GM21529 (cell line): ENCODE measurements around the gene GALNT3.

Experiments
- ATAC-seq: cut with Tn5 transposase; IDR thresholded peaks from one replicate; pipeline ENCODE4 v1.9.1; 2021; ENCODE audit not compliant: unreplicated experiment

GALNT3 gene

GRCh38 chr2:165796819-165797530 lies 2.9 kb upstream of the GALNT3 start:
- ATAC-seq = no peak

- no peak for ATAC-seq
Measured at GRCh38 chr2:165796129-165796528, 2.1 kb upstream of the GALNT3 start.

GRCh38 chr2:165795011-165795410 lies 964 bp upstream of the GALNT3 start:
- ATAC-seq = peak; percentile 30

- ATAC-seq = peak; percentile 94
Measured at GRCh38 chr2:165794536-165794928, 485 bp upstream of the GALNT3 start.

GRCh38 chr2:165793161-165793778 lies 777 bp downstream of the GALNT3 start:
- ATAC-seq = no peak

GRCh38 chr2:165792104-165792454 lies 2.0 kb downstream of the GALNT3 start:
- no peak for ATAC-seq

- no peak for ATAC-seq
Measured at GRCh38 chr2:165791421-165792103, 2.5 kb downstream of the GALNT3 start.

GRCh38 chr2:165790466-165790865 lies 3.6 kb downstream of the GALNT3 start:
- ATAC-seq = no peak

- ATAC-seq = no peak
Measured at GRCh38 chr2:165787334-165787733, 6.7 kb downstream of the GALNT3 start.

GRCh38 chr2:165779706-165780105 lies 14.3 kb downstream of the GALNT3 start:
- ATAC-seq = no peak

- no peak for ATAC-seq
Measured at GRCh38 chr2:165778653-165779451, 15.2 kb downstream of the GALNT3 start.

GRCh38 chr2:165778187-165778556 lies 15.9 kb downstream of the GALNT3 start:
- no peak for ATAC-seq

GRCh38 chr2:165777522-165778186 lies 16.4 kb downstream of the GALNT3 start:
- ATAC-seq = no peak

- ATAC-seq = no peak
Measured at GRCh38 chr2:165776796-165777195, 17.3 kb downstream of the GALNT3 start.

GRCh38 chr2:165776013-165776412 lies 18.0 kb downstream of the GALNT3 start:
- ATAC-seq = no peak

GRCh38 chr2:165773684-165774083 lies 20.4 kb downstream of the GALNT3 start:
- no peak for ATAC-seq

- ATAC-seq = no peak
Measured at GRCh38 chr2:165772183-165772582, 21.9 kb downstream of the GALNT3 start.

GRCh38 chr2:165766326-165766927 lies 27.6 kb downstream of the GALNT3 start:
- no peak for ATAC-seq

GRCh38 chr2:165762723-165763122 lies 31.3 kb downstream of the GALNT3 start:
- ATAC-seq = no peak

GRCh38 chr2:165757906-165758675 lies 36.0 kb downstream of the GALNT3 start:
- no peak for ATAC-seq
